Naive thymus-derived CD4-positive, alpha-beta T cell (primary cell): ENCODE measurements around the gene PMIS2. TPM values are rescaled to one million over a fixed set of nuclear protein-coding genes. Genes with fewer than 3 reads are reported as not detected.

ENCODE experiments used
- ATAC-seq: fragments of 150-1000 bp; cut with Tn5 transposase; 2 replicates; pipeline ENCODE4 v1.10.0; 2021; ENCODE audit warnings: mild to moderate bottlenecking, moderate library complexity
- CTCF ChIA-PET: fragments of 350-600 bp; sonication (Branson Sonifier 250); formaldehyde crosslinking; loops from one replicate; lab custom pipeline; 2021; ENCODE audit warnings: antibody characterized with exemption; lab: Charles Lee
- POLR2A ChIA-PET: fragments of 350-600 bp; sonication (Branson Sonifier 250); formaldehyde crosslinking; loops from one replicate; lab custom pipeline; 2021; ENCODE audit warnings: antibody characterized with exemption, inconsistent platforms; lab: Charles Lee
- DNase-seq, 9 donors: peaks; one replicate each; pipeline versions ENCODE4 v3.0.0 to v3.0.0-alpha.2; 2020 to 2022; ENCODE audit warnings: mixed read lengths in 1 of 9
- H3K27ac ChIP-seq: one replicate; pipeline ENCODE4 v1.7.0; 2013; ENCODE audit warnings: mild to moderate bottlenecking, low read depth, low read length, moderate library complexity
- H3K27me3 ChIP-seq, 2 donors: one replicate each; pipeline ENCODE4 v1.7.0; 2013; ENCODE audit warnings: low read length in 2 of 2, mild to moderate bottlenecking in 2 of 2, moderate library complexity in 2 of 2; ENCODE audit not compliant: control insufficient read depth in 2 of 2, insufficient read depth in 2 of 2
- H3K36me3 ChIP-seq, 3 experiments: 1 replicate in 2 of 3; 2 replicates in 1 of 3; pipeline ENCODE4 v1.7.0; 2013; ENCODE audit warnings: low read length in 3 of 3, mild to moderate bottlenecking in 3 of 3, moderate library complexity in 1 of 3; ENCODE audit not compliant: insufficient read depth in 3 of 3, control insufficient read depth in 2 of 3
- H3K4me1 ChIP-seq, 2 donors: one replicate each; pipeline ENCODE4 v1.7.0; 2013; ENCODE audit warnings: low read length in 2 of 2, mild to moderate bottlenecking in 2 of 2, moderate library complexity in 1 of 2; ENCODE audit not compliant: control insufficient read depth in 2 of 2, insufficient read depth in 2 of 2
- H3K4me3 ChIP-seq: 2 replicates; pipeline ENCODE4 v1.7.0; 2013; ENCODE audit warnings: mild to moderate bottlenecking, low read length
- H3K9me3 ChIP-seq, 3 experiments: 1 replicate in 2 of 3; 2 replicates in 1 of 3; pipeline ENCODE4 v1.7.0; 2013; ENCODE audit warnings: low read length in 3 of 3; ENCODE audit not compliant: control insufficient read depth in 2 of 3
- H3K27ac Mint-ChIP-seq, 9 donors: one replicate each; pipeline ENCODE4 v1.8.0; 2020 to 2022; ENCODE audit warnings: mixed read lengths in 9 of 9, mild to moderate bottlenecking in 8 of 9, moderate library complexity in 5 of 9, inconsistent platforms in 2 of 9
- H3K27me3 Mint-ChIP-seq, 5 donors: one replicate each; pipeline ENCODE4 v1.8.0; 2021 to 2022; ENCODE audit warnings: mixed read lengths in 5 of 5, mild to moderate bottlenecking in 1 of 5
- H3K36me3 Mint-ChIP-seq, 5 donors: one replicate each; pipeline ENCODE4 v1.8.0; 2020 to 2022; ENCODE audit warnings: mixed read lengths in 5 of 5, mild to moderate bottlenecking in 3 of 5, inconsistent platforms in 1 of 5
- H3K4me1 Mint-ChIP-seq, 7 donors: one replicate each; pipeline ENCODE4 v1.8.0; 2020 to 2022; ENCODE audit warnings: mixed read lengths in 7 of 7, mild to moderate bottlenecking in 3 of 7, inconsistent platforms in 1 of 7
- H3K4me3 Mint-ChIP-seq, 10 donors: one replicate each; pipeline ENCODE4 v1.8.0; 2020 to 2022; ENCODE audit warnings: mild to moderate bottlenecking in 10 of 10, mixed read lengths in 10 of 10, moderate library complexity in 6 of 10, inconsistent platforms in 2 of 10
- H3K9me3 Mint-ChIP-seq, 11 donors: one replicate each; pipeline ENCODE4 v1.8.0; 2020 to 2022; ENCODE audit warnings: mixed read lengths in 11 of 11, mild to moderate bottlenecking in 4 of 11, inconsistent platforms in 1 of 11, moderate library complexity in 1 of 11
- intact Hi-C, 2 donors: fragments of 100-400 bp; cut with micrococcal nuclease; formaldehyde crosslinking; loops; one replicate each; pipeline ENCODE4 v1.15.1; 2023
- polyA plus RNA-seq, 2 donors: library from polyadenylated mRNA; unstranded; fragments of 300-500 nt; fragmentation: Illumina TruSeq; gene quantifications; one replicate each; pipeline ENCODE4 v1.2.3, GENCODE V29; 2021
- total RNA-seq, 6 experiments: library from RNA in 5 of 6; stranded (reverse) in 5 of 6; gene quantifications; 1 replicate in 5 of 6; 2 replicates in 1 of 6; pipeline ENCODE4 v1.2.3 and lab custom pipeline; 2021 to 2026

PMIS2 gene
- total and polyA plus RNA-seq, 7 experiments from 2014 or later = not detected

DNA sequence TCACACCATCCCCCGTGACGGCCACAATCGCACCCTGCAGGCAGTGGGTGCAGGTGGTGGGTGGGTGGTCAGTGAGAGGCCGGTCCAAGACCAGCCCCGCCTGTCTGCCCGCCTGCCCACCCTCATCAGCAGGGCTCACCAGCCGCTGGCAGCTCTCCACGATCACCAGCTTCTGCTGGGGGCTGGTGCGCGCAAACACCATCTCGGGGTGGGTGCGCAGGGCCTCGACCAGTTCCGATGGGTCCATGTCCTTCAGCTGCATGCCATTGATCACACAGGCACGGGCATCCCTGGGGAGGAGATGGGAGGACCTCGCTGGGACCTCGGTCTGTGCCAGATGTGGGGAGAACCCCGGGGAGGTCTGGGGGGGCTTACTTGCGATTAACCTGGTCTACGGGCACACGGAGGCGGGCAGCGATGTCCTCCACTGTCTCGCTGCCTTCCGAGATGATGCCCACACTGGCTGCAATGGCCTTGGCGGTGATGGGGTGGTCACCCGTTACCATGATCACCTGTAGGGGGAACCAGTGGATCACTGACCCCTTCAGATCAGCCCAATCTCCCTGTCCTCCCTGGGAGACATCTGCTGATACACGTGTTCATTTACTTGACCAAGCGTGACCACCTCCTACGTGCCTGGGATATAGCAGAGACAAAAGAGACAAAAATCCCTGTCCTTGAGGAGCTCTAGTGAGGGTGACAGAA lies 30.5 kb upstream of the PMIS2 start:
- Histone ChIP-seq H3K36me3 (peaks cover 0 to 7% (median 0%) of the 10 kb centered on the region in 3 experiments), H3K27me3 (peaks cover 0 to 4% of the 10 kb centered on the region in 2 donors), H3K9me3 (no peaks in the 10 kb centered on the region), H3K4me3 (no peak overlapping the region), H3K4me1 (peaks cover 0 to 12% of the 10 kb centered on the region in 2 donors), H3K27ac (no peak overlapping the region)
- POLR2A ChIA-PET = no interaction called here
- Mint-ChIP-seq H3K27ac (no peak overlapping the region), H3K4me3 (peak overlapping the region in 3 of 10 donors; percentile 19 to 80 (median 66)), H3K9me3 (peaks cover 0 to 4% (median 0%) of the 10 kb centered on the region in 11 donors), H3K36me3 (peaks cover 0 to 1% (median 0%) of the 10 kb centered on the region in 5 donors), H3K27me3 (peaks cover 15 to 35% (median 17%) of the 10 kb centered on the region in 5 donors), H3K4me1 (peaks cover 0 to 16% (median 11%) of the 10 kb centered on the region in 7 donors)
- intact Hi-C loops = no loop called here
- DNase-seq (no peak), ATAC-seq (no peak)
- CTCF ChIA-PET = no interaction called here

DNA sequence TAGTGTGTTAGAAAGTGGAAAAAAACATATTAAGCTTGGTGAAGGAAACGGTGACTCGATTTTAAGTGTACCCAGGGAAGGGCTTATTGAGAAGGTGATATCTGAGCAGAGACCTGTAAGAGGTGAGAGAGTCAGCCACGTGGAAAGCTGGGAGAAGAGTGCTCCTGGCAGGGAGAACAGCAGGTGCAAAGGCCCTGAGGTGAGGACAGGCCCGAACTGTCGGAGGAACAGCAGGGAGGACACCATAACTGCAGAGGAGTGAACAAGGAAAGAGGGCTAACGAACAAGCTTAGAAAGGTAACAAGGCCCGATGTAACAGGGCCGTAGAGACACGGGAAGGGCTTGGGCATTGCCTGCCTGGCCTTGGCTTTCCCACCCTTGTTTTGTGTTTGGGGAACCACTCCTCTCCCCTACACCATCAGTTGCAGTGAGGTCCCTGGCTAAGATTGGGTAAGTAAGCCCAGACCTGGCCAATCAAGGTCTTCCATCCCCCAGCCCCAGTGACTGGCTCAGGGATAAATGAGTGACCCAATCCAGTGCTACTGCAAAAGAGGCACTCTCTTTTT lies 29.9 kb upstream of the PMIS2 start:
- DNase-seq (no peak), ATAC-seq (no peak)
- Histone ChIP-seq H3K4me1 (peaks cover 0 to 12% of the 10 kb centered on the region in 2 donors), H3K4me3 (no peak overlapping the region), H3K36me3 (peaks cover 0 to 1% (median 0%) of the 10 kb centered on the region in 3 experiments), H3K9me3 (no peaks in the 10 kb centered on the region), H3K27ac (no peak overlapping the region), H3K27me3 (peaks cover 0 to 6% of the 10 kb centered on the region in 2 donors)
- H3K9me3 Mint-ChIP-seq = peaks cover 0 to 4% (median 0%) of the 10 kb centered on the region in 11 donors
- ChIA-PET CTCF (no interaction called here), POLR2A (interaction anchor here (0.8 kb wide), 1 partner anchor 8 kb away, joined by 3 read pairs; no protein-coding TSS in a partner anchor)
- peaks cover 0 to 3% (median 0%) of the 10 kb centered on the region in 5 donors for H3K36me3 Mint-ChIP-seq
- intact Hi-C loops = no loop called here
- H3K4me1 Mint-ChIP-seq = peaks cover 0 to 20% (median 11%) of the 10 kb centered on the region in 7 donors
- H3K4me3 Mint-ChIP-seq = peak overlapping the region in 7 of 10 donors; percentile 8 to 80 (median 36)
- no peak overlapping the region for H3K27ac Mint-ChIP-seq
- peaks cover 20 to 41% (median 24%) of the 10 kb centered on the region in 5 donors for H3K27me3 Mint-ChIP-seq

DNA sequence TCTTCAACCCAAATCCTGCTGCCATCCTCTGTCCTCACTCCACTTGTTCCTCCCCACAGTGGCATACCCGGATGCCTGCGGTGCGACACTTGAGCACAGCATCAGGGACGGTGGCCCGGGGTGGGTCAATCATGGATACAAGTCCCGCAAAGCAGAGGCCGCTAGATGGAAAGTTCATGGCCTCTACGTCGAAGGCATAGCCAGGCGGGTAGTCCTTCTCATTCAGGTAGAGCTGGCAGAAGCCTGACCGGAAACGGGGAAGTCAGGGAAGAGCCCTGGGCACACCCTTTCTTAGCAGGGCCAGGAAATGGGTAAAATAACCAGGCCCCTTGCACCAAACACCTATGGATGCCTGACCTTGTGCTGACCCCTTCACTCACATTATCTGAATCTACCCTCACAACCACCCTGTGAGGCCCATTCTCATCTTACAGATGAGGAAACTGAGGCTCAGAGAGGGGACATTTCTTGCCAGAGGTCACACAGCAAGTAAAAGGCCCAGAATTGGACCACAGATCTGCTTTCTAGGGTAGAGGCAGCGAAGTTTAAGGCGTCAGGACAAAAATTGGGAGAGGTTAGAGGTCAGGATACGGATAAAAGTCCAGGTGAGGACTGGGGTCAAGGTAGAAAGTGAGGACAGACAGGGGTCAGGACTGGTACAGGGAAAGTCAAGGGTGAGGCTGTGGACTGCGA lies 29.0 kb upstream of the PMIS2 start:
- peaks cover 0 to 10% of the 10 kb centered on the region in 2 donors for H3K27me3 ChIP-seq
- no peaks in the 10 kb centered on the region for H3K36me3 ChIP-seq
- ATAC-seq (no peak), DNase-seq (no peak)
- H3K9me3 ChIP-seq = no peaks in the 10 kb centered on the region
- POLR2A ChIA-PET = interaction anchor here (0.8 kb wide), 1 partner anchor 9 kb away, joined by 3 read pairs; no protein-coding TSS in a partner anchor
- peaks cover 28 to 46% (median 31%) of the 10 kb centered on the region in 5 donors for H3K27me3 Mint-ChIP-seq
- no peak overlapping the region for H3K4me3 ChIP-seq
- peaks cover 0 to 24% (median 11%) of the 10 kb centered on the region in 7 donors for H3K4me1 Mint-ChIP-seq
- peaks cover 0 to 8% (median 0%) of the 10 kb centered on the region in 5 donors for H3K36me3 Mint-ChIP-seq
- H3K9me3 Mint-ChIP-seq = peaks cover 0 to 7% (median 0%) of the 10 kb centered on the region in 11 donors
- H3K27ac Mint-ChIP-seq = peak overlapping the region in 3 of 9 donors; percentile 47 to 55 (median 54)
- CTCF ChIA-PET = no interaction called here
- intact Hi-C loops = no loop called here
- H3K4me3 Mint-ChIP-seq = peak overlapping the region; percentile 30 to 85 (median 78)
- H3K4me1 ChIP-seq = peaks cover 0 to 12% of the 10 kb centered on the region in 2 donors
- no peak overlapping the region for H3K27ac ChIP-seq

DNA sequence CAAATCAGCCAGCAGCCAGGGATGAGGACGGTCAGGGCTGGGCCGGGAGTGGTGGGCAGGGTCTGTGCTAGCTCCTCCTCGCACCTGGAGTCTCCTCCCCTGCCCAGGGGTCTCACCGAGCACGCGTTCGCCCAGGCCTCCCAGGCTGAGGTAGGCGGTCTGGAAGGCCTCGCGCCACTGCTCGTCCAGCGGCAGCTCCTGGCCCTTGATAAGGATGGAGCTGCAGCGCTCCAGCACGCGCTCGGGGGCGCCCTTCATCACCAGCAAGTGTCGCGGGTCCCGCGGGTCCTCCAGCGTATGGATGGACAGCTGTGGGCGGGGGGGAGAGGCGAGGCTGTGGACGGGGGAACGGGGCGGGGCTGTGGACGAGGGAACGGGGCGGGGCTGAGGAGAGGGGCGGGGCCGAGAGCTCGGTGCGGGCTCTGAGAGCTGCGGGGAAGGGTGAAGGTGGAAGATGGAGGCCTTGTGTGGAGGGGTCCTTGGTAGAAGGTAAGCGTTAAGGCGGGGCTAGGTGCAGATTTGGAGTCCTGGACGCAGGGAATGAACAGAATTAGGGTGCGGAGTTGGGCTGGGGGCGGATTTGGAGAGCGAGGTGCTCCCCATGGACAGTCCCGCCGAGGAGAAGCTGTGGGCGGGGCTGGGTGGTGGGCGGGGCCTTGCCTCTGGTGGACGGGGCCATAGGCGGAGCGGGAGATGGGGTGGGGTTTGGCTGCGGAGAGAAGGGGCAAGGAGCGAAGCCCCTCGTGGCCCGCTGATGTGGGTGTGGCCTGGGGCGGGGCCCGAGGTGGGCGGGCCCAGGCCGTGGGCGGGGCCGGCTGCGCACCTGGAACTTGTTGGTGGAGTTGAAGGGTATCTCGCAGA lies 28.2 kb upstream of the PMIS2 start:
- intact Hi-C loops = no loop called here
- H3K4me3 Mint-ChIP-seq = peak overlapping the region; percentile 48 to 87 (median 80)
- H3K27me3 Mint-ChIP-seq = peaks cover 36 to 47% (median 39%) of the 10 kb centered on the region in 5 donors
- H3K27ac Mint-ChIP-seq = peak overlapping the region in 2 of 9 donors; percentile 21 to 55
- ATAC-seq (peak; percentile 74), DNase-seq (peak in 8 of 9 donors; percentile 18 to 62 (median 29))
- H3K4me1 Mint-ChIP-seq = peaks cover 0 to 24% (median 11%) of the 10 kb centered on the region in 7 donors
- Histone ChIP-seq H3K4me3 (peak overlapping the region; percentile 33), H3K36me3 (no peaks in the 10 kb centered on the region), H3K27ac (no peak overlapping the region), H3K4me1 (peaks cover 0 to 12% of the 10 kb centered on the region in 2 donors), H3K9me3 (no peaks in the 10 kb centered on the region), H3K27me3 (peaks cover 0 to 10% of the 10 kb centered on the region in 2 donors)
- H3K36me3 Mint-ChIP-seq = peaks cover 0 to 8% (median 1%) of the 10 kb centered on the region in 5 donors
- ChIA-PET POLR2A (no interaction called here), CTCF (no interaction called here)
- H3K9me3 Mint-ChIP-seq = peaks cover 0 to 8% (median 0%) of the 10 kb centered on the region in 11 donors

DNA sequence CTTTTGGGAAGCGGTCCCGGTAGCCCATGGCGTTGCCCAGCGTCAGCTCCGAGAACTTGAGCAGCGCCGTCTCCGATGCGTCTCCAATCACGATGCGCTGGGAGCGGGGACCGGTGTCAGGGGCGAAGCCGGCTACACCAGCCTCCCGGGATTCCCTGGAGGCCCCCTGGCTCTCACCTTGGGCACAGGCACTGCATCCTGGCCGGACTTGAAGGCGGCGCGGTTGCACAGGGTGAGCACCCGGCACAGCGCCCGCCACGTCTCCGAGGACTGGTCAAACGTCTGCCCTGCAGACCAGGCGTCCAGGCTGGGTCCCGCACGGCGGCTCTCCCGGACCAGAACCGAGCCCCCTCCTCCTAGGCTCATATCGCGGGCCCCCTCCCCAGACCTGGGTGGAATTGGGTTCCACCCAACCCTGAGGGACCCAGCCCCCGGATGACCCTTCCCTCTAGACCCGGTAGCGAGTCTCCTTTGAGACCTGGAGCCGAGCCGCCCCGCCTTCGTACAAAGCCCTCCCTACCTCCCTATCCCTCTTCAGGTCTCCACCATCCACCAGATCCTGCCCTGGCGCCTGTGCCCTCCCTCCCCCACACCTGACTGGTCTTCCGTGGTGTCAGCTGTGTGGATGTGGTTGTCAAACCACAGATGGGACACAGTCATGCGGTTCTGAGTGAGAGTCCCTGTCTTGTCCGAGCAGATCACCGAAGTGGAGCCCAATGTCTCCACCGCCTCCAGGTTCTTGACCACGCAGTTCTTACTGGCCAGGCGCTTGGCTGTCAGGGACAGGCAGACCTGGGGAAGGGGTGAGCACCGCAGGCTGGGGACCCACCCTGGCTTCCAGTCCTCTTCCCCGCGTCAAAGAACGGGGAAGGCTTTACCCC lies 27.3 kb upstream of the PMIS2 start:
- intact Hi-C loops = no loop called here
- DNase-seq (no peak), ATAC-seq (no peak)
- peaks cover 0 to 24% (median 11%) of the 10 kb centered on the region in 7 donors for H3K4me1 Mint-ChIP-seq
- peak overlapping the region in 8 of 10 donors; percentile 27 to 87 (median 48) for H3K4me3 Mint-ChIP-seq
- H3K27ac ChIP-seq = no peak overlapping the region
- peaks cover 0 to 10% of the 10 kb centered on the region in 2 donors for H3K27me3 ChIP-seq
- H3K27ac Mint-ChIP-seq = no peak overlapping the region
- H3K36me3 Mint-ChIP-seq = peaks cover 0 to 8% (median 1%) of the 10 kb centered on the region in 5 donors
- peaks cover 38 to 47% (median 45%) of the 10 kb centered on the region in 5 donors for H3K27me3 Mint-ChIP-seq
- CTCF ChIA-PET = no interaction called here
- POLR2A ChIA-PET = no interaction called here
- peaks cover 0 to 8% (median 0%) of the 10 kb centered on the region in 11 donors for H3K9me3 Mint-ChIP-seq
- peak overlapping the region; percentile 33 for H3K4me3 ChIP-seq
- no peaks in the 10 kb centered on the region for H3K9me3 ChIP-seq
- no peaks in the 10 kb centered on the region for H3K36me3 ChIP-seq
- H3K4me1 ChIP-seq = peaks cover 0 to 12% of the 10 kb centered on the region in 2 donors
